Prostate gland (tissue), 2 donors: ENCODE results near the gene AKR7A2. TPM values are rescaled to one million over a fixed set of nuclear protein-coding genes. Genes with fewer than 3 reads are reported as not detected.
"Not testable (repeated sequence)": the region's sequence is repeated elsewhere in the genome, so short reads cannot be mapped to it uniquely, and the experiment has no call there.

ENCODE experiments used
- DNase-seq: peaks from one replicate; pipeline ENCODE4 v3.0.0-alpha.2; 2019; ENCODE audit warnings: low spot score
- H3K27ac ChIP-seq, 2 donors: fragments of 200-600 bp; sonication (generic); 2 replicates each; pipeline ENCODE4 v1.5.1; 2017 to 2019
- H3K27me3 ChIP-seq: fragments of 200-600 bp; sonication (generic); replicated peaks from 2 replicates; pipeline ENCODE4 v1.5.1; 2019; ENCODE audit not compliant: insufficient read depth
- H3K36me3 ChIP-seq, 2 donors: fragments of 200-600 bp; sonication (generic); 1 replicate in 1 of 2; 2 replicates in 1 of 2; pipeline versions ENCODE4 v1.5.1 to v1.8.1; 2017 to 2019
- H3K4me1 ChIP-seq: fragments of 200-600 bp; sonication (generic); replicated peaks from 2 replicates; pipeline ENCODE4 v1.5.1; 2019
- H3K4me3 ChIP-seq, 2 donors: fragments of 200-600 bp; sonication (generic); 2 replicates each; pipeline ENCODE4 v1.5.1; 2017 to 2019
- H3K9me3 ChIP-seq: fragments of 200-600 bp; sonication (generic); 2 replicates; pipeline ENCODE4 v1.5.1; 2017
- POLR2A ChIP-seq: fragments of 450-650 bp; IDR thresholded peaks from one replicate; pipeline ENCODE4 v1.6.1; 2016; ENCODE audit warnings: antibody characterized with exemption, mild to moderate bottlenecking
- POLR2AphosphoS5 ChIP-seq: sonication (generic); formaldehyde crosslinking; IDR thresholded peaks from one replicate; pipeline ENCODE4 v1.6.1; 2017; ENCODE audit warnings: antibody characterized with exemption
- WGBS: methylation state at CpG from one replicate; pipeline ENCODE4 v1.1.5; 2018; 5-methylcytosine and 5-hydroxymethylcytosine counted together
- intact Hi-C: fragments of 100-400 bp; cut with DNase I; formaldehyde crosslinking; loops from one replicate; pipeline ENCODE4 v1.14.2; 2022
- total RNA-seq, 2 donors: library from RNA; depleted of rRNA; stranded (reverse); fragments of >200 nt; gene quantifications; one replicate each; pipeline ENCODE4 v1.1.0, GENCODE V29; 2016
- TF ChIP-seq, protein P1 (sequence below), 4 experiments: fragments of 200-600 bp in 2 of 4; fragments of 450-650 bp in 2 of 4; sonication (generic) in 2 of 4; IDR thresholded peaks; 1 replicate in 3 of 4; 2 replicates in 1 of 4; pipeline ENCODE4 v1.5.1; 2016 to 2019; ENCODE audit warnings: antibody characterized with exemption in 4 of 4, mild to moderate bottlenecking in 2 of 4, moderate library complexity in 2 of 4

Gene AKR7A2
- total RNA-seq, 2 donors from 2014 or later = 153 to 172 TPM

DNA sequence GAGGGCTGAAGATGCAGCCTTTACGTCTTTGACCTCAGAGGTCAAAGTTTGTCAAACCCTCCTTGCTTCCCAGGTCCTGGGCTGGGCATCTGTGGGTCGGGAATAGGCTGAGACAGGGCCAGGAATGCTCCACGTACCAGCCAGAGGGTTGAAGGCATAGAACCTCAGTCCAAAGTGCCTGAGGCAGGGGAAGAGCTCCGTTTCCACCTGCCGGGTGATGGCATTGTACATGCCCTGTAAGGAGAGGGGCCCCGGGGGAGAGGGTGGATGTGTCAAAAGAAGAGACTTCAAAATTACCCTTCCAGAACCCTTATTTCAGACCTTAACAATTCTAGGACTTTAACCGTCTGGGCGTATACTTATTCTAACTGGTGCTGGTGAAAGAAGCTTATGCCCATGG is 27.1 kb downstream of the AKR7A2 start:
- 78% methylated on average over 7 of the region's 8 CpGs for WGBS
- Histone ChIP-seq H3K4me1 (no peaks in the 10 kb centered on the region), H3K36me3 (no peaks in the 10 kb centered on the region), H3K27me3 (no peaks in the 10 kb centered on the region), H3K27ac (no peak overlapping the region), H3K4me3 (no peak overlapping the region), H3K9me3 (no peaks in the 10 kb centered on the region)
- no peak for DNase-seq
- intact Hi-C loops = no loop called here
- TF ChIP-seq, protein P1, sequence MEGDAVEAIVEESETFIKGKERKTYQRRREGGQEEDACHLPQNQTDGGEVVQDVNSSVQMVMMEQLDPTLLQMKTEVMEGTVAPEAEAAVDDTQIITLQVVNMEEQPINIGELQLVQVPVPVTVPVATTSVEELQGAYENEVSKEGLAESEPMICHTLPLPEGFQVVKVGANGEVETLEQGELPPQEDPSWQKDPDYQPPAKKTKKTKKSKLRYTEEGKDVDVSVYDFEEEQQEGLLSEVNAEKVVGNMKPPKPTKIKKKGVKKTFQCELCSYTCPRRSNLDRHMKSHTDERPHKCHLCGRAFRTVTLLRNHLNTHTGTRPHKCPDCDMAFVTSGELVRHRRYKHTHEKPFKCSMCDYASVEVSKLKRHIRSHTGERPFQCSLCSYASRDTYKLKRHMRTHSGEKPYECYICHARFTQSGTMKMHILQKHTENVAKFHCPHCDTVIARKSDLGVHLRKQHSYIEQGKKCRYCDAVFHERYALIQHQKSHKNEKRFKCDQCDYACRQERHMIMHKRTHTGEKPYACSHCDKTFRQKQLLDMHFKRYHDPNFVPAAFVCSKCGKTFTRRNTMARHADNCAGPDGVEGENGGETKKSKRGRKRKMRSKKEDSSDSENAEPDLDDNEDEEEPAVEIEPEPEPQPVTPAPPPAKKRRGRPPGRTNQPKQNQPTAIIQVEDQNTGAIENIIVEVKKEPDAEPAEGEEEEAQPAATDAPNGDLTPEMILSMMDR (IDR thresholded peaks at IDR 0.05) = no peak
- TF ChIP-seq POLR2A (no peak), POLR2AphosphoS5 (no peak)

DNA sequence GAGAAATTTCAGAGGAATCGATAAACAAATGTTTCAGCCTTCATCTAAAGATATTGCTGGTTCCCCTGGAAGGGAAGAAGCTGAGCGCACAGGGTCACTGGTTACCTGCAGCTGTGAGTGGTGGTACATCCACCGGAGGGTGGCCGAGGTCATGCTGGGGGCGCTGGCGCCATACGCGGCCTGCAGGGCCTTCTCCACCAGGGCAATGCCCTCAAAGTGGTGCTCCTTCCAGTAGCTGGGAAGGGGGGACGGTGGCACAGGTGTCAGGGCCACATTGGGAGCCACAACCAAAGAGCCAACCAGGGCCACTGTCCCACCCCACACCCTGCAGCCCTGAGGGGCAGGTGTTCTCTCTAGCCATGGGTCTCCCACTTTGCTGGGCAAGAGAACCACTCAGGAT is 28.1 kb downstream of the AKR7A2 start:
- no peak overlapping the region for H3K27ac ChIP-seq
- no peaks in the 10 kb centered on the region for H3K9me3 ChIP-seq
- H3K4me1 ChIP-seq = no peaks in the 10 kb centered on the region
- no peaks in the 10 kb centered on the region for H3K27me3 ChIP-seq
- 96% methylated on average over 9 of the region's 9 CpGs for WGBS
- intact Hi-C loops = no loop called here
- no peak overlapping the region for H3K4me3 ChIP-seq
- TF ChIP-seq POLR2A (no peak), POLR2AphosphoS5 (no peak)
- TF ChIP-seq, protein P1 (IDR thresholded peaks at IDR 0.05) = no peak
- H3K36me3 ChIP-seq = no peaks in the 10 kb centered on the region
- no peak for DNase-seq

DNA sequence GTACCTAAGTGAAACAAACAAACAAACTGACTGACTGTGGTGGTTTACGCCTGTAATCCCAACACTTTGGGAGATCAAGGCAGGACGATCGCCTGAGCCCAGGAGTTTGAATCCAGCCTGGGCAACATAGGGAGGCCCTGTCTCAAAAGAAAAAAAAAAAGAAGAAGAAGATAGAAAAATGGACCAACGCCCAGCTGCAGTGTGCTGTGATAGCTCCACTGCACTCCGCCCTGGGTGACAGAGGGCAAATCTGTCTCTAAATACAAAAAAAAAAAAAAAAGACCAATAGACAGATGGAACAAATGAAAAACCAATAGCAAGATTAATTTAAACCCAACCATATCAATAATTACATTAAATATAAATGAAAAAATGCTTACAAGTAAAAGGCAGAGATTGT is 37.3 kb downstream of the AKR7A2 start:
- Histone ChIP-seq H3K27me3 (no peaks in the 10 kb centered on the region), H3K27ac (no peak overlapping the region), H3K4me3 (no peak overlapping the region), H3K4me1 (no peaks in the 10 kb centered on the region), H3K9me3 (no peaks in the 10 kb centered on the region), H3K36me3 (no peaks in the 10 kb centered on the region)
- intact Hi-C loops = no loop called here
- 94% methylated on average over 5 of the region's 5 CpGs for WGBS
- no peak for DNase-seq
- no peak for TF ChIP-seq POLR2A

DNA sequence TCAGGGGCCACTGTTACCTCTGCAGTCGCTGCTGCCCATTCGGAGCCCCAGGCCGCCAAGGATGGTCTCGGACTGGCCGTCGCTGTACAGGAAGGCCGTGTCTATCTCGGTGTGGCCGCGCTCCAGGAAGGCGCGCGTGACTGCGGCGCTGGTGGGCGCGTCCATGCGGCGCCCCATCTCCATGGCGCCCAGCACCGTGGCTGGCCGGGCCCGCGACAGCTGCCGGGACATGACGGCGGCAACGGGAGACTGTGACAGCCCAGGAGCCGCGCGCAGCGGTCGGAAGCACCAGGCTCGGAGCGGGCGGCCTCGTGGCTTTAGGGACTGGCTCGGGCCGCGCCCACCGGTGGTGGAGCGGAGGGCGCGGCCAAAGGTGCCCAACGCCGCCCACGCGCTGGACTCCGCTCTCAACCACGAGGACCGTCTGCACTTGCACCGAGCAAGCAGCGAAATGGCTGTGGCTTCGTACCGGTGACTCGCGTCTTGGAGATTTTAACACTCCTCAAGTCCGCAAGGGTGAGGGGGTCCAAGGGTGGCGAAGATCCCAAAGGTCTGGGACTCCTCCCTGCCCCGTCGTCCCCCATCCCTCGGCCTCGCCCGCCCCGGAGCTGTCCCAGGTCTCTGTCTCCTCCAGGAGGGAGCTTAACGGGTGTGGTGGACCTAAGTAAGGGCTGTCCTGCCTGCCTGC is 38.0 kb downstream of the AKR7A2 start:
- H3K36me3 ChIP-seq, DNase-seq: not testable (repeated sequence)

DNA sequence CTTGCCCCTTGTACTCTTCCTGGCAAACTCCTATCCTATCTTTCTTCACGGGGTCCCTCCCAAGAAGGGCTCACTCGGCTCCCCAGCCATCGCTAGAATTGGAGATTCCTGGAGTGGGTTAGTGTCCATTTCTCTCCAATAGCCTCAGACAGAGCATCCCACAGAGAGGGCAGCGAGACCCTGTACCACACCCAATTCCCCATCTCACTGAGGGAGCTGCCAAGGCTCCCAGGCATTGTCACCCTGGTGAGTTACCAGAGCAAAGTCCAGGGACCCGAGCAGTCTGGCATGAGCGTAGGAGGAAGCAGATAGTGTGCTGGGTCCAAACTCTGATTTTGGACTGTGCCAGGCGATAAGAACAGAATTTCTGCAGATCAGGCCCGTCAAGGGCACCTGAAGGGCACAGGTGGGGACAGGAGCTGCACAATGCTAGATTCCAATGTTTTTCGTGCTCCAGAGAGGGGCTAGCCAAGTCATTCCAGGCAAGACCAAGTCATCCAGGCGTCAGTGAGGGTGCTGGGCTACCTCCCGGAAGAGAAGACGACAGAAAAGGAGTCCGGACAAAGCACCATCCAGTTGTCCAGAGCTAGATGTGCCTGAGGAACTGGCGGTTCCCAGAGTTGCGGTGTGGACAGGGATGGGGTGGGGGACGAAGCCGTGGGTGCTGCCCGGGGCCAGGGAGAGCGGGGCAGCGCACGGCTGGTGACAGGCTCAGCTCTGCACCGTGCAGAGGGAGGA is 38.7 kb downstream of the AKR7A2 start:
- H3K27me3 ChIP-seq = no peaks in the 10 kb centered on the region
- DNase-seq = no peak
- H3K9me3 ChIP-seq = no peaks in the 10 kb centered on the region
- WGBS = 84% methylated on average over 22 of the region's 22 CpGs
- H3K27ac ChIP-seq = no peak overlapping the region
- TF ChIP-seq POLR2AphosphoS5 = no peak
- TF ChIP-seq, protein P1 (IDR thresholded peaks at IDR 0.05) = no peak
- no peak for TF ChIP-seq POLR2A
- H3K36me3 ChIP-seq = no peaks in the 10 kb centered on the region
- H3K4me1 ChIP-seq = no peaks in the 10 kb centered on the region
- no peak overlapping the region for H3K4me3 ChIP-seq
- intact Hi-C loops = no loop called here

More for the DNA sequence above, 38.0 kb downstream of the AKR7A2 start:
- H3K4me3 ChIP-seq, H3K27me3 ChIP-seq, H3K27ac ChIP-seq, H3K4me1 ChIP-seq, intact Hi-C loops, H3K9me3 ChIP-seq: not testable (repeated sequence)
- WGBS = 22% methylated on average over 30 of the region's 66 CpGs

DNA sequence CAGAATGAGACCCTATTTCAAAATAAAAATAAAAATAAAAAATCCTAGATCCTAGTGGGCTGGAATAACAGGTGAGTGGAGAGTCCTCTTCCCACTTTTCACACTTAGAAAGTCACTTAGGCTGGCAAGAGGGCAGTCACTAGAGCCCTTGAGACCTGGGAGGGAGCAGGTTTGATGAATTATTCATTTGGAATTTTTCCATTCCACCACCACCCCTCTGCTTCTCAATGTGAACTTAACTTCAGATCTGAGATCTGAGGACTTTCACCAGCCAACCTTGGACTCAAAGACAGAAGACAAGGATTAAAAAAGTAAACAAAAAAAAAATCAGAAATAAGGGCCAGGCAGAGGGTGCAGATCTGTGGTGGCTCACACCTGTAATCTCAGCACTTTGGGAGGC is 39.9 kb downstream of the AKR7A2 start:
- H3K27ac ChIP-seq = no peak overlapping the region
- intact Hi-C loops = no loop called here
- no peak overlapping the region for H3K4me3 ChIP-seq

DNA sequence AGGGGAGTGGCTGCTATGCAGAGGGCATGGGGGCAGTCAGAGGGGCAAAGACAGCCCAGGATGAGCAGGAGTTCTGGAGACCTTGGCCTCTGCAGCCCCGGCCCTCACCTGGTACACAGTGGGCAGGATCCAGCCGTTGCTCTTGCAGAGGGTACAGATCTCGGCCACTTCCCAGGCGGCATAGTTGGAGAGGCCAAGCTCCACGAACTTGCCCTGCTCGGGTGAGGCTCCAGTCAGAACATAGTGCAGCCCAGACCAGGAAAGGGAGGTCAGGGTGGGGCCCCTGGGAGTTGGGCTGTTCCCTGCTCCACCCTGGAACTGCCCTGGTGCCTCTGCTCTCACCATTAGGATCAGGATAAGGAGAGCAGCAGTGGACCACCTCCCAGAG is 41.6 kb downstream of the AKR7A2 start:
- H3K9me3 ChIP-seq, H3K36me3 ChIP-seq, intact Hi-C loops, H3K27me3 ChIP-seq, H3K4me1 ChIP-seq, DNase-seq, H3K27ac ChIP-seq, H3K4me3 ChIP-seq: not testable (repeated sequence)
- 96% methylated on average over 6 of the region's 6 CpGs for WGBS

More for the DNA sequence above, 39.9 kb downstream of the AKR7A2 start:
- no peaks in the 10 kb centered on the region for H3K36me3 ChIP-seq
- no peaks in the 10 kb centered on the region for H3K27me3 ChIP-seq
- no peak for DNase-seq
- no peaks in the 10 kb centered on the region for H3K4me1 ChIP-seq
- no peaks in the 10 kb centered on the region for H3K9me3 ChIP-seq
- TF ChIP-seq POLR2AphosphoS5 (no peak), POLR2A (no peak)
- TF ChIP-seq, protein P1 (IDR thresholded peaks at IDR 0.05) = no peak
